ENCODE measurements around the gene ATOSA.

GRCh38 chr15:52683580-52683979, 4.4 kb upstream of the ATOSA start:
- TF ChIP-seq, protein P1, sequence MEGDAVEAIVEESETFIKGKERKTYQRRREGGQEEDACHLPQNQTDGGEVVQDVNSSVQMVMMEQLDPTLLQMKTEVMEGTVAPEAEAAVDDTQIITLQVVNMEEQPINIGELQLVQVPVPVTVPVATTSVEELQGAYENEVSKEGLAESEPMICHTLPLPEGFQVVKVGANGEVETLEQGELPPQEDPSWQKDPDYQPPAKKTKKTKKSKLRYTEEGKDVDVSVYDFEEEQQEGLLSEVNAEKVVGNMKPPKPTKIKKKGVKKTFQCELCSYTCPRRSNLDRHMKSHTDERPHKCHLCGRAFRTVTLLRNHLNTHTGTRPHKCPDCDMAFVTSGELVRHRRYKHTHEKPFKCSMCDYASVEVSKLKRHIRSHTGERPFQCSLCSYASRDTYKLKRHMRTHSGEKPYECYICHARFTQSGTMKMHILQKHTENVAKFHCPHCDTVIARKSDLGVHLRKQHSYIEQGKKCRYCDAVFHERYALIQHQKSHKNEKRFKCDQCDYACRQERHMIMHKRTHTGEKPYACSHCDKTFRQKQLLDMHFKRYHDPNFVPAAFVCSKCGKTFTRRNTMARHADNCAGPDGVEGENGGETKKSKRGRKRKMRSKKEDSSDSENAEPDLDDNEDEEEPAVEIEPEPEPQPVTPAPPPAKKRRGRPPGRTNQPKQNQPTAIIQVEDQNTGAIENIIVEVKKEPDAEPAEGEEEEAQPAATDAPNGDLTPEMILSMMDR (IDR thresholded peaks at IDR 0.05; ENCODE audit: low read depth, low read length, poor library complexity, severe bottlenecking), result no peak
- no peak for TF ChIP-seq EZH2phosphoT487 (IDR thresholded peaks at IDR 0.05; ENCODE audit: borderline replicate concordance, low read length)

All from DOHH2 (cell line).